ENCODE data around the gene VAV3. TPM values are rescaled to one million over a fixed set of nuclear protein-coding genes. Genes with fewer than 3 reads are reported as not detected.

VAV3 gene
- total RNA-seq, 1 donor from 2014 or later, result 12.3 TPM

DNA sequence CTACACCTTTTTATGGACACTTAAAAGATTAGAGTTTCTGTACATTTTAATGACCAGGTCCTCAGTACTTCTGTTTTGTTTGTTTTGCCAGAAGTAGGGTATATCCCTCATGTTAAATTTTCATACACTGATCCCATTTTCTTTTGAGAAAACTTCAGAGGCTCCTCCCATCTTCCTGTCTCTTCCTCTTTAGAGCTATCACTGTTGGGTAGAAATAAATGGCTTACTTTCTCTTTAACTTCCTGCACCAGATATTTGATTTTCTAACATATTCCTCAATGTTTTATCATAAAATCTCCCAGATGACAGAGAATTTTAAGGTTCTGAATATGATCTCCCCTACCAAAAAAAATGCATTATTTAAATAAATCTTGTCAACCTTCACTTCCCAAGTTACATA, 23.4 kb downstream of the VAV3 start:
- Mint-ChIP-seq H3K27me3 (no peaks in the 10 kb centered on the region), H3K9me3 (peaks cover 6% of the 10 kb centered on the region), H3K4me1 (ENCODE audit: unreplicated experiment) (peaks cover 9% of the 10 kb centered on the region), H3K4me3 (no peak overlapping the region), H3K36me3 (no peaks in the 10 kb centered on the region), H3K27ac (no peak overlapping the region)
- TF ChIP-seq, protein P1, sequence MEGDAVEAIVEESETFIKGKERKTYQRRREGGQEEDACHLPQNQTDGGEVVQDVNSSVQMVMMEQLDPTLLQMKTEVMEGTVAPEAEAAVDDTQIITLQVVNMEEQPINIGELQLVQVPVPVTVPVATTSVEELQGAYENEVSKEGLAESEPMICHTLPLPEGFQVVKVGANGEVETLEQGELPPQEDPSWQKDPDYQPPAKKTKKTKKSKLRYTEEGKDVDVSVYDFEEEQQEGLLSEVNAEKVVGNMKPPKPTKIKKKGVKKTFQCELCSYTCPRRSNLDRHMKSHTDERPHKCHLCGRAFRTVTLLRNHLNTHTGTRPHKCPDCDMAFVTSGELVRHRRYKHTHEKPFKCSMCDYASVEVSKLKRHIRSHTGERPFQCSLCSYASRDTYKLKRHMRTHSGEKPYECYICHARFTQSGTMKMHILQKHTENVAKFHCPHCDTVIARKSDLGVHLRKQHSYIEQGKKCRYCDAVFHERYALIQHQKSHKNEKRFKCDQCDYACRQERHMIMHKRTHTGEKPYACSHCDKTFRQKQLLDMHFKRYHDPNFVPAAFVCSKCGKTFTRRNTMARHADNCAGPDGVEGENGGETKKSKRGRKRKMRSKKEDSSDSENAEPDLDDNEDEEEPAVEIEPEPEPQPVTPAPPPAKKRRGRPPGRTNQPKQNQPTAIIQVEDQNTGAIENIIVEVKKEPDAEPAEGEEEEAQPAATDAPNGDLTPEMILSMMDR (conservative IDR thresholded peaks at IDR 0.05), result no peak
- DNase-seq (ENCODE audit: extremely low spot score, unreplicated experiment), result no peak

DNA sequence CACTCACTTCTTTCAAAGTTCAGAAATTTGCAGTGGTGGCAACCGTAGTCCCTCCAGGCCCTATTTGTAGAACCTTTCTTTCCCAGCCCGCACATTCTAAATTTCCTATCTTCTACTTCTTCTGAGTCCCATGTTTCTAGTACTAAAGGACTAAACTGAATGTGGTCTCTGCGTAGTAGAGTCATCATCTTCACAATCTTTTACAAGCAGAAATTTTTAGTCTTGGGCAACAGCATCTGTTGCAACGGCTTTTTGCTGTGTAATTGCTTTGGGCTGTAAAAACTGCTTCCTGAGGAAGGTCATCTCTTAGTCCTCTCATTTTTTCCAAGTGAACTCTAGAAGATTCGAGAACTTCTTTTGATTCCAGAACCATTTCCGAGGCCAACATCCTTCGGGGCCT, 23.9 kb downstream of the VAV3 start:
- Mint-ChIP-seq H3K9me3 (peaks cover 6% of the 10 kb centered on the region), H3K4me1 (ENCODE audit: unreplicated experiment) (peaks cover 12% of the 10 kb centered on the region), H3K27me3 (no peaks in the 10 kb centered on the region), H3K36me3 (no peaks in the 10 kb centered on the region), H3K4me3 (no peak overlapping the region), H3K27ac (no peak overlapping the region)
- TF ChIP-seq, protein P1 (conservative IDR thresholded peaks at IDR 0.05), result no peak
- DNase-seq (ENCODE audit: extremely low spot score, unreplicated experiment), result no peak

DNA sequence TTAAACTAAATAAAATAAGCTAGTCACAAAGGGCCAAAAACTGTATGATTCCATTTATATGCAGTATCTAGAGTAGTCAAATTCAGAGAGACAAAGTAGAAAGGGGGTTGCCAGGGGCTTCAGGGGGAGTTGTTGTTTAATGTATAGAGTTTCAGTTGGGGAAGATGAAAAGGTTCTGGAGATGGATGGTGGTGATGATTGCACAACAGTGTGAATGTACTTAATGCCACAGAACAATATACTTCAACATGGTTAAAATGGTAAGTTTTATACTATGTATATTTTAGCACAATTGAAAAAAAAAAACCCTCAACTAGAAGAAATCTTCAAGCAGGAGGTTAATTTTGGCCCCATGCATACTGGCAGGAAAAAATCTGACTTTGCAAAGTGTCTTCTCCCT, 24.3 kb downstream of the VAV3 start:
- no peak overlapping the region for H3K27ac Mint-ChIP-seq
- no peak overlapping the region for H3K4me3 Mint-ChIP-seq
- peaks cover 6% of the 10 kb centered on the region for H3K9me3 Mint-ChIP-seq
- H3K36me3 Mint-ChIP-seq, result no peaks in the 10 kb centered on the region
- no peaks in the 10 kb centered on the region for H3K27me3 Mint-ChIP-seq
- TF ChIP-seq, protein P1 (conservative IDR thresholded peaks at IDR 0.05), result no peak
- DNase-seq (ENCODE audit: extremely low spot score, unreplicated experiment), result no peak
- peaks cover 12% of the 10 kb centered on the region for H3K4me1 Mint-ChIP-seq (ENCODE audit: unreplicated experiment)

DNA sequence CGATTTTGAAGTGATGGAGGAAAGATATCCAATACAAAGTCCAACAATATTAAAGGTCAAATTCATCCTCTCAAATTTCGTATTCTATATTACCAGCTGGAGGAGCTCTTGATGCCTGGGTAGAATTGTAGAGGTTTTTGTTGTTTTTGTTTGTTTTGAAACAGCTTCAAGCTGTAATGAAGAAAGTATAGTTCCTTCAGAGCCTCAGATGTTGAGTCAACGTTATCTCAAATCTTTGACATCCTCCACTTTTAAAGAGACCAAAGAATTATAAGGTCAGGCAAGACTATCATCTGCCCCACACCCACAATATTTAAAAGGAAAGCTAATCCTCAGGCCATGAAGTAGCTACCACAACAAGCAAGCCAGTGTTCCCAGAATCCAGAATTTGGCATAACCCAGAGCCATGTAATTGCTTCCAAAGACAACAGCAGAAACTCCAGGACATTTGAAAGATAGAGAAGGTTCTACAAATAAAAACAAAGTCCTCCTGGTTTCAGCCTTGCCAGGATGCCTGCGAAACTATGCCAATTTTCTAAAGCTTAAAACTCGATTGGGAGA, 24.9 kb downstream of the VAV3 start:
- DNase-seq (ENCODE audit: extremely low spot score, unreplicated experiment), result no peak
- Mint-ChIP-seq H3K9me3 (peaks cover 6% of the 10 kb centered on the region), H3K4me1 (ENCODE audit: unreplicated experiment) (peaks cover 12% of the 10 kb centered on the region), H3K27me3 (no peaks in the 10 kb centered on the region), H3K4me3 (no peak overlapping the region), H3K36me3 (no peaks in the 10 kb centered on the region), H3K27ac (no peak overlapping the region)
- TF ChIP-seq, protein P1 (conservative IDR thresholded peaks at IDR 0.05), result no peak

DNA sequence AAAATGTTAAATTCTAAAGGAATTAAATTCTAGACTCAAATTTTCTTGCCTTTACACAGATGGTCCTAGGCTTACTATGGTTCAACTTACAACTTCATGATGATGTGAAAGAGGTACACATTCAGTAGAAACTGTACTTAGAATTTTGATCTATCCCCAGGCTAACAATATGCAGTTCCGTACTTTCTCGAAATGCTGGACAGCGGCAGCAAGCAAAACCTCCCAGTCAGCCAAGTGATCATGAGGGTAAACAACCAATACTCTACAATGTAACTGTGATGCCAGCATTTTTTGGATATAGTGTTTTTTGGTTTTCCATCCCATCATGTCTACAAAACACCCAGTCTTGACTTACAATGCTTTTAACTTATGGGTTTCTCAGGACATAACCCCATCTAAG, 25.7 kb downstream of the VAV3 start:
- Mint-ChIP-seq H3K36me3 (no peaks in the 10 kb centered on the region), H3K27me3 (no peaks in the 10 kb centered on the region), H3K4me1 (ENCODE audit: unreplicated experiment) (peaks cover 16% of the 10 kb centered on the region), H3K27ac (no peak overlapping the region), H3K4me3 (no peak overlapping the region), H3K9me3 (peaks cover 6% of the 10 kb centered on the region)
- TF ChIP-seq, protein P1 (conservative IDR thresholded peaks at IDR 0.05), result no peak
- no peak for DNase-seq (ENCODE audit: extremely low spot score, unreplicated experiment)
